Neuronal stem cell (in vitro differentiated cells): ENCODE measurements around the gene NMNAT3.
"Not testable (repeated sequence)": the region's sequence is repeated elsewhere in the genome, so short reads cannot be mapped to it uniquely, and the experiment has no call there.

Experiments used
- DNase-seq: peaks from one replicate; pipeline ENCODE4 v3.0.0-alpha.2; 2013; ENCODE audit warnings: low spot score
- H2AFZ ChIP-seq: one replicate; pipeline ENCODE4 v1.6.1; 2013; ENCODE audit warnings: mild to moderate bottlenecking, low read length, inconsistent platforms
- H2AK5ac ChIP-seq: 2 replicates; pipeline ENCODE4 v1.6.1; 2013; ENCODE audit warnings: low read depth, mild to moderate bottlenecking, inconsistent platforms, low read length, moderate library complexity, mixed read lengths
- H2BK120ac ChIP-seq: 2 replicates; pipeline ENCODE4 v1.6.1; 2013; ENCODE audit warnings: low read depth, mild to moderate bottlenecking, inconsistent platforms, low read length, moderate library complexity, mixed read lengths
- H2BK12ac ChIP-seq: one replicate; pipeline ENCODE4 v1.6.1; 2013; ENCODE audit warnings: low read length, inconsistent platforms
- H2BK15ac ChIP-seq: 2 replicates; pipeline ENCODE4 v1.6.1; 2013; ENCODE audit warnings: mild to moderate bottlenecking, low read length, inconsistent platforms, mixed read lengths
- H2BK5ac ChIP-seq: one replicate; pipeline ENCODE4 v1.6.1; 2013; ENCODE audit warnings: inconsistent platforms, mild to moderate bottlenecking, low read length, moderate library complexity
- H3K14ac ChIP-seq: one replicate; pipeline ENCODE4 v1.6.1; 2013; ENCODE audit warnings: low read length, inconsistent platforms
- H3K18ac ChIP-seq: 2 replicates; pipeline ENCODE4 v1.6.1; 2013; ENCODE audit warnings: low read length, inconsistent platforms
- H3K23ac ChIP-seq: 2 replicates; pipeline ENCODE4 v1.6.1; 2013; ENCODE audit warnings: low read depth, mild to moderate bottlenecking, mixed read lengths, low read length, inconsistent platforms; ENCODE audit not compliant: poor library complexity
- H3K27ac ChIP-seq: replicated peaks from 3 replicates; pipeline ENCODE4 v1.5.1; 2013; ENCODE audit warnings: low read length, inconsistent platforms
- H3K27me3 ChIP-seq, 3 experiments: 2 replicates each; pipeline ENCODE4 v1.6.1; 2013; ENCODE audit warnings: low read length in 3 of 3, mild to moderate bottlenecking in 2 of 3, inconsistent platforms in 1 of 3, low read depth in 1 of 3, mixed read lengths in 1 of 3, moderate library complexity in 1 of 3; ENCODE audit not compliant: control insufficient read depth in 3 of 3, insufficient read depth in 3 of 3
- H3K36me3 ChIP-seq, 2 donors: replicated peaks in 1 of 2; 2 replicates each; pipeline ENCODE4 v1.6.1; 2013; ENCODE audit warnings: low read length in 2 of 2; ENCODE audit not compliant: control insufficient read depth in 2 of 2, insufficient read depth in 2 of 2
- H3K4ac ChIP-seq: 2 replicates; pipeline ENCODE4 v1.6.1; 2013; ENCODE audit warnings: inconsistent platforms, mild to moderate bottlenecking, low read length, moderate library complexity
- H3K4me1 ChIP-seq, 2 donors: 1 replicate in 1 of 2; 2 replicates in 1 of 2; pipeline ENCODE4 v1.6.1; 2013; ENCODE audit warnings: low read length in 2 of 2, low read depth in 1 of 2; ENCODE audit not compliant: control insufficient read depth in 2 of 2, insufficient read depth in 1 of 2
- H3K4me2 ChIP-seq: one replicate; pipeline ENCODE4 v1.6.1; 2013; ENCODE audit warnings: mild to moderate bottlenecking, low read length, inconsistent platforms; ENCODE audit not compliant: insufficient read depth, poor library complexity, severe bottlenecking
- H3K4me3 ChIP-seq, 2 donors: 2 replicates each; pipeline ENCODE4 v1.5.1; 2013; ENCODE audit warnings: low read length in 2 of 2, mild to moderate bottlenecking in 2 of 2, inconsistent platforms in 1 of 2, moderate library complexity in 1 of 2
- H3K79me1 ChIP-seq: one replicate; pipeline ENCODE4 v1.6.1; 2013; ENCODE audit warnings: low read depth, mild to moderate bottlenecking, inconsistent platforms, low read length, moderate library complexity
- H3K9ac ChIP-seq: one replicate; pipeline ENCODE4 v1.6.1; 2013; ENCODE audit warnings: mild to moderate bottlenecking, low read depth, low read length, inconsistent platforms; ENCODE audit not compliant: poor library complexity
- H3K9me3 ChIP-seq, 2 donors: replicated peaks in 1 of 2; 2 replicates each; pipeline versions ENCODE3 to v1.6.1; 2013; ENCODE audit warnings: low read length in 2 of 2, mild to moderate bottlenecking in 2 of 2, inconsistent platforms in 1 of 2, low read depth in 1 of 2, mixed read lengths in 1 of 2, moderate library complexity in 1 of 2; ENCODE audit not compliant: control insufficient read depth in 2 of 2, insufficient read depth in 1 of 2
- H4K8ac ChIP-seq: one replicate; pipeline ENCODE4 v1.6.1; 2013; ENCODE audit warnings: low read depth, mild to moderate bottlenecking, inconsistent platforms, low read length, moderate library complexity
- H4K91ac ChIP-seq: one replicate; pipeline ENCODE4 v1.6.1; 2013; ENCODE audit warnings: low read length, low read depth, mild to moderate bottlenecking, inconsistent platforms; ENCODE audit not compliant: poor library complexity
- WGBS, 2 donors: extraction: QIAGEN DNeasy Blood & Tissue Kit; methylation state at CpG; one replicate each; pipeline ENCODE4 v1.1.7; 2013; ENCODE audit warnings: missing lambda C conversion rate in 2 of 2, mixed read lengths in 1 of 2; ENCODE audit not compliant: insufficient read length in 2 of 2, insufficient replicate concordance in 1 of 2; ENCODE audit errors: extremely low coverage in 2 of 2; 5-methylcytosine and 5-hydroxymethylcytosine counted together

Gene NMNAT3

DNA sequence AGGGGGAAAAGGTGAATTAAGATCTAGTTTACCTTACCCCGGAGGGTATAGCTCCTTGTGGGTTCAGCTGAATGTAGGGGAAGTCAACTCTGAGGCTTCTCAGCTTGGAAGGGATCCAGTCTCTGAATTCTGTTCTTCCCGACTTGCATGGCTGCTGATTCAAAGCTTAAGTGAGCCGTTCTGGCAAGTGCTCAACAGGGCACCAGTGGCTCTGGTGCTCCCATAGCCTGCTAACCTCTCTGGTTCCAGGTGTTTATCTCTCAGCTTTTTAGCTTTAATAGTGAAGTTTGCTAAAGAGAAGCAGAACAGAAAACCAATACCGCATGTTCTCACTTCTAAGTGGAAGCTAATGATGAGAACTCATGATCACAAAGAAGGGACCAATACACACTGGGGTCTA is 92.0 kb downstream of the NMNAT3 start:
- Histone ChIP-seq H3K27ac (no peak overlapping the region), H3K79me1 (no peaks in the 10 kb centered on the region), H4K91ac (no peak overlapping the region), H2BK5ac (no peak overlapping the region), H3K9me3 (no peaks in the 10 kb centered on the region), H3K23ac (no peak overlapping the region), H2AFZ (no peak overlapping the region), H3K4me1 (peaks cover 0 to 5% of the 10 kb centered on the region in 2 donors), H3K27me3 (peaks cover 0 to 1% (median 0%) of the 10 kb centered on the region in 3 experiments), H4K8ac (no peak overlapping the region), H2BK120ac (no peak overlapping the region), H2BK12ac (no peak overlapping the region), H3K4me3 (no peak overlapping the region), H3K18ac (no peak overlapping the region), H3K4ac (no peak overlapping the region), H3K9ac (no peak overlapping the region), H3K4me2 (no peak overlapping the region), H2BK15ac (no peak overlapping the region), H3K36me3 (no peaks in the 10 kb centered on the region), H2AK5ac (no peak overlapping the region), H3K14ac (no peak overlapping the region)
- WGBS, 2 donors, result no CpG with 5 or more reads among the region's 4 CpGs
- DNase-seq, result no peak

DNA sequence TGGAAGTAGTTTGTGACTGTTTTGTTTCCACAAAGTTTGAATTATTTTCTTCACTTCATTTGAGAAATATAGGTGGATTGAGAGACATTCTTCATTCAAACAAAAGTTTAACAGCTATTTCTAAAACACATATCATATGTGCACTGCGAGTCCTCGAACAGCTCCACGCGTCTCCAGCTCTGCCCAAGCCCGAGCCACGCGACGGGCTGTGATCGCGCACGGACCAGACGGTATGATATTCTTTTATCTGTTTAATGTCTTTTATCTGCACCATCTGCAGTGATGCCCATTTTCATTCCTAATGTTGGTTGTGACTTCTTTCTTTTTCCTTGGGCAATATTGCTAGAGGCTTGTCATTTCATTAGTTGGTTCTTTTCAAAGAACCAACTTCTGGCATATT is 94.1 kb downstream of the NMNAT3 start:
- not testable (repeated sequence) for H2BK120ac ChIP-seq, H3K9ac ChIP-seq, H3K4me1 ChIP-seq, H3K36me3 ChIP-seq, H3K4me3 ChIP-seq, H3K23ac ChIP-seq, H3K14ac ChIP-seq, H3K27me3 ChIP-seq, H2AK5ac ChIP-seq, H2BK15ac ChIP-seq, H3K27ac ChIP-seq, H4K91ac ChIP-seq, H2BK12ac ChIP-seq, H3K79me1 ChIP-seq, H3K18ac ChIP-seq, DNase-seq, H2BK5ac ChIP-seq, H4K8ac ChIP-seq, H3K4me2 ChIP-seq, H3K4ac ChIP-seq, H2AFZ ChIP-seq, H3K9me3 ChIP-seq
- WGBS, 2 donors, result no CpG with 5 or more reads among the region's 12 CpGs

- WGBS, 2 donors, result no CpG with 5 or more reads among the region's 7 CpGs
Observed at GRCh38 chr3:139578783-139579182, 99.0 kb downstream of the NMNAT3 start.

GRCh38 chr3:139577909-139578308 is 99.9 kb downstream of the NMNAT3 start:
- Histone ChIP-seq H3K9me3 (no peaks in the 10 kb centered on the region), H3K14ac (no peak overlapping the region), H4K8ac (no peak overlapping the region), H3K27ac (no peak overlapping the region), H2BK120ac (no peak overlapping the region), H3K27me3 (no peaks in the 10 kb centered on the region), H3K4me1 (peaks cover 0 to 5% of the 10 kb centered on the region in 2 donors), H3K4ac (no peak overlapping the region), H2AK5ac (no peak overlapping the region), H3K36me3 (no peaks in the 10 kb centered on the region), H3K4me2 (no peak overlapping the region), H2BK12ac (no peak overlapping the region), H3K23ac (no peak overlapping the region), H3K9ac (no peak overlapping the region), H2BK5ac (no peak overlapping the region), H3K4me3 (no peak overlapping the region), H3K18ac (no peak overlapping the region), H4K91ac (no peak overlapping the region), H2BK15ac (no peak overlapping the region), H3K79me1 (no peaks in the 10 kb centered on the region), H2AFZ (peak overlapping the region; percentile 24)
- DNase-seq, result no peak

More at GRCh38 chr3:139578783-139579182, 99.0 kb downstream of the NMNAT3 start:
- Histone ChIP-seq H3K14ac (no peak overlapping the region), H4K91ac (no peak overlapping the region), H3K4me1 (no peaks in the 10 kb centered on the region), H3K27ac (no peak overlapping the region), H3K4ac (no peak overlapping the region), H2BK15ac (no peak overlapping the region), H3K23ac (no peak overlapping the region), H3K9ac (no peak overlapping the region), H3K36me3 (no peaks in the 10 kb centered on the region), H2AFZ (no peak overlapping the region), H2AK5ac (no peak overlapping the region), H2BK120ac (no peak overlapping the region), H3K18ac (no peak overlapping the region), H3K4me3 (peak overlapping the region in 1 of 2 donors; percentile 3), H3K27me3 (no peaks in the 10 kb centered on the region), H2BK5ac (no peak overlapping the region), H3K4me2 (no peak overlapping the region), H3K79me1 (no peaks in the 10 kb centered on the region), H2BK12ac (no peak overlapping the region), H3K9me3 (no peaks in the 10 kb centered on the region), H4K8ac (no peak overlapping the region)
- DNase-seq, result no peak
